OCI-LY7 (cell line): Measurements from ENCODE around the gene B3GLCT.

Experiments used
- EZH2phosphoT487 ChIP-seq: fragments of 200-600 bp; sonication (generic); IDR thresholded peaks from 2 replicates; pipeline ENCODE4 v1.6.1; 2018; ENCODE audit warnings: low read depth, borderline replicate concordance, mild to moderate bottlenecking, mixed run types, antibody characterized with exemption, low read length, moderate library complexity, mixed read lengths
- TF ChIP-seq, protein P1 (sequence below): fragments of 200-600 bp; sonication (generic); conservative IDR thresholded peaks from 2 replicates; pipeline ENCODE4 v1.5.1; 2014; ENCODE audit warnings: mild to moderate bottlenecking, antibody characterized with exemption, low read length, moderate library complexity, mixed read lengths

DNA sequence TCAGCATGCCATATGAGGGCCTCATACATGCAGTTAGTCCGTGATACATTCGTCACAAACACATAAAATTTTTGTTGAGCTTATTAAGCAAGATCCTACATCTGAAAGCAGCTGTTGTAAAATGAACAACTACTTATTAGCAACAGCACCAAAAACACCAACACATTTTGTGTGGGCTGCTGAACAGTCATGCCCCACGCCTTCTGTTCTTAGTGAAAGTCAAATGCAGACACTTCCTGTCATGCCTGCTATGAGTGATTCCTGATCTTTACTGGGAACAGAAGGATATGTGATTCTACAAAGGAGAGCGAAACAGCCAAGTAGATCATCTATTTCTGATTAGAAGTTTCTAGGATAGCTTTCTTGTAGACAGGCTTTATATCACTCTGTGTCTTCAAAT, 4.2 kb upstream of the B3GLCT start:
- TF ChIP-seq, protein P1, sequence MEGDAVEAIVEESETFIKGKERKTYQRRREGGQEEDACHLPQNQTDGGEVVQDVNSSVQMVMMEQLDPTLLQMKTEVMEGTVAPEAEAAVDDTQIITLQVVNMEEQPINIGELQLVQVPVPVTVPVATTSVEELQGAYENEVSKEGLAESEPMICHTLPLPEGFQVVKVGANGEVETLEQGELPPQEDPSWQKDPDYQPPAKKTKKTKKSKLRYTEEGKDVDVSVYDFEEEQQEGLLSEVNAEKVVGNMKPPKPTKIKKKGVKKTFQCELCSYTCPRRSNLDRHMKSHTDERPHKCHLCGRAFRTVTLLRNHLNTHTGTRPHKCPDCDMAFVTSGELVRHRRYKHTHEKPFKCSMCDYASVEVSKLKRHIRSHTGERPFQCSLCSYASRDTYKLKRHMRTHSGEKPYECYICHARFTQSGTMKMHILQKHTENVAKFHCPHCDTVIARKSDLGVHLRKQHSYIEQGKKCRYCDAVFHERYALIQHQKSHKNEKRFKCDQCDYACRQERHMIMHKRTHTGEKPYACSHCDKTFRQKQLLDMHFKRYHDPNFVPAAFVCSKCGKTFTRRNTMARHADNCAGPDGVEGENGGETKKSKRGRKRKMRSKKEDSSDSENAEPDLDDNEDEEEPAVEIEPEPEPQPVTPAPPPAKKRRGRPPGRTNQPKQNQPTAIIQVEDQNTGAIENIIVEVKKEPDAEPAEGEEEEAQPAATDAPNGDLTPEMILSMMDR = no peak
- no peak for TF ChIP-seq EZH2phosphoT487
